ENCODE results near the gene PRKD3. TPM values are rescaled to one million over a fixed set of nuclear protein-coding genes. Genes with fewer than 3 reads are reported as not detected.

PRKD3 gene
- total RNA-seq, 1 donor from 2014 or later, result 21.6 TPM

DNA sequence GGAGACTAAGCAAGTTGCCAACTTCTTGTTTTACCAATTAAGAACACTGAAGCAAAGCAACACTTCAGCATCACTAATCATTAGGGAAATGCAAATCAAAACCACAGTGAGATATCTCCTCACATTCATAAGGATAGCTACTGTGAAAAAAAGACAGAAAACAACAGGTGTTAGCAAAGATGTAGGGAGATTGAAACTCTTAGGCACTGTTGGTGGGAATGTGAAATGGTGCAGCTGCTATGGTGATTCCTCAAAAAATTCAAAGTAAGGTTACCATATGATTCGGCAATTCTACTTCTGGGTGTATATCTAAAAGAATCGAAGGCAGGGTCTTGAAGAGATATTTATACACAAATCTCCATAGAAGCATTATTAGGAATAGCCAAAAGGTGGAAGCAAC, 8.6 kb upstream of the PRKD3 start:
- Histone ChIP-seq H3K36me3 (ENCODE audit: control insufficient read depth, insufficient read depth, low read length) (no peaks in the 10 kb centered on the region), H3K27me3 (ENCODE audit: control insufficient read depth, insufficient read depth, low read length) (no peaks in the 10 kb centered on the region), H3K4me3 (ENCODE audit: low read depth, low read length) (no peak overlapping the region)
- TF ChIP-seq, protein P1, sequence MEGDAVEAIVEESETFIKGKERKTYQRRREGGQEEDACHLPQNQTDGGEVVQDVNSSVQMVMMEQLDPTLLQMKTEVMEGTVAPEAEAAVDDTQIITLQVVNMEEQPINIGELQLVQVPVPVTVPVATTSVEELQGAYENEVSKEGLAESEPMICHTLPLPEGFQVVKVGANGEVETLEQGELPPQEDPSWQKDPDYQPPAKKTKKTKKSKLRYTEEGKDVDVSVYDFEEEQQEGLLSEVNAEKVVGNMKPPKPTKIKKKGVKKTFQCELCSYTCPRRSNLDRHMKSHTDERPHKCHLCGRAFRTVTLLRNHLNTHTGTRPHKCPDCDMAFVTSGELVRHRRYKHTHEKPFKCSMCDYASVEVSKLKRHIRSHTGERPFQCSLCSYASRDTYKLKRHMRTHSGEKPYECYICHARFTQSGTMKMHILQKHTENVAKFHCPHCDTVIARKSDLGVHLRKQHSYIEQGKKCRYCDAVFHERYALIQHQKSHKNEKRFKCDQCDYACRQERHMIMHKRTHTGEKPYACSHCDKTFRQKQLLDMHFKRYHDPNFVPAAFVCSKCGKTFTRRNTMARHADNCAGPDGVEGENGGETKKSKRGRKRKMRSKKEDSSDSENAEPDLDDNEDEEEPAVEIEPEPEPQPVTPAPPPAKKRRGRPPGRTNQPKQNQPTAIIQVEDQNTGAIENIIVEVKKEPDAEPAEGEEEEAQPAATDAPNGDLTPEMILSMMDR (IDR thresholded peaks at IDR 0.05; ENCODE audit: insufficient read depth, low read length, poor library complexity, severe bottlenecking), result no peak
- no peak for DNase-seq (ENCODE audit: low read depth)

DNA sequence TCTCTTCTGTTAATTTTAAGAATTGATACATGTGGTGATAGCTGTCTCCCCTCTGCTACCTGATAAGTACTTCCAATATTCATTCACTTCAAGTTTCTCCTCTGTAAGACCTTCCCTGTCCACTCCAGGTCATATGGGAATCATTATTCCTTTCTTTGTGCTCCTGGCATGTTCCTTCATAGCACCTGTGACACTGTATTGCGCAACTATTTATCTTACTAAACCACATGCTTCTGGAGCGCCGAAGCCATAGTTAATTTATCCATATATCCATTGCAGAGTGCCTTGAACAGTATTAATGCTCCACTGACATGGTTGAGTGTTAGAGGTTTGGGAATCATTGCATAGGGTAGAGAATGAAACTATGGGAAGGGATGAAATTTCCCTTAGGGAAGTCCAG, 7.9 kb upstream of the PRKD3 start:
- H3K4me3 ChIP-seq (ENCODE audit: low read depth, low read length), result no peak overlapping the region
- TF ChIP-seq, protein P1 (IDR thresholded peaks at IDR 0.05; ENCODE audit: insufficient read depth, low read length, poor library complexity, severe bottlenecking), result no peak
- no peaks in the 10 kb centered on the region for H3K27me3 ChIP-seq (ENCODE audit: control insufficient read depth, insufficient read depth, low read length)
- no peak for DNase-seq (ENCODE audit: low read depth)
- no peaks in the 10 kb centered on the region for H3K36me3 ChIP-seq (ENCODE audit: control insufficient read depth, insufficient read depth, low read length)

- no peaks in the 10 kb centered on the region for H3K36me3 ChIP-seq (ENCODE audit: control insufficient read depth, insufficient read depth, low read length)
- TF ChIP-seq, protein P1 (IDR thresholded peaks at IDR 0.05; ENCODE audit: insufficient read depth, low read length, poor library complexity, severe bottlenecking), result no peak
- H3K4me3 ChIP-seq (ENCODE audit: low read depth, low read length), result no peak overlapping the region
- H3K27me3 ChIP-seq (ENCODE audit: control insufficient read depth, insufficient read depth, low read length), result no peaks in the 10 kb centered on the region
- no peak for DNase-seq (ENCODE audit: low read depth)
Observed at GRCh38 chr2:37330681-37331080, 6.0 kb upstream of the PRKD3 start.

DNA sequence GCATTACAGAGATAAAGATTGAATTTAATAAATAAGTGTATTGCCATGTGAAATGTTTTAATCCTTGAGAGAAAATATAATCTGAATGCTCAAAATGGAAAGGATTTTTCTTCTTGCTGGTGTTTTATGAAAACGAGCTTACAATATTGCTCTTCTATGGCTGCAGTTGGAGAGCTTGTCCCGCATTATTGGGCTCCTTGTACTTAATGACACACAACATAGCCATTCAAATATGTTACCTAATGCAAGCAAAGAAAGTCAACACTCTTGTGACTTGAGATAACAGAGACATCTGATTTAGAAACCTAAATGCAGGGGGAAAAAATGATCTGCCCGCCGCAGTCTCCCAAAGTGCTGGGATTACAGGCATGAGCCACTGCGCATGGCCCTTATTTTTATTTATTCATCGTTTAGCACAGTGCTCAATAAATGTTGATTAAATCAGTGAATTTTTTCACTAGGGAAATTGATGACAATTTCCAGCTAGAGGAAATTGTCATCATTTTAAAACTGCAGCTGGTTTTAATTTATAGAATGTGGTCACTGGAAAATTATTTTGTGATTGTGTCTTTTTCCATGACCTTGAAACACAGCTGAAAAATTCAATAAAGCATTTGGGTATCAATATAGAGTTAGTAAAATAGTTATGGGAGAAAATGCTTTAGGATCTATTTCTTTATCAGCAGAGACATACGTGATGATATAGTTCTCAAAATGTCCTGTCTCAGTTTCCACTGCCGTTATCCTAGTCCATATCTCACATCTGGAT, 2.4 kb upstream of the PRKD3 start:
- Histone ChIP-seq H3K4me3 (ENCODE audit: low read depth, low read length) (no peak overlapping the region), H3K36me3 (ENCODE audit: control insufficient read depth, insufficient read depth, low read length) (no peaks in the 10 kb centered on the region), H3K27me3 (ENCODE audit: control insufficient read depth, insufficient read depth, low read length) (no peaks in the 10 kb centered on the region)
- TF ChIP-seq, protein P1 (IDR thresholded peaks at IDR 0.05; ENCODE audit: insufficient read depth, low read length, poor library complexity, severe bottlenecking), result no peak
- no peak for DNase-seq (ENCODE audit: low read depth)

- no peak for DNase-seq (ENCODE audit: low read depth)
- no peak overlapping the region for H3K4me3 ChIP-seq (ENCODE audit: low read depth, low read length)
- TF ChIP-seq, protein P1 (IDR thresholded peaks at IDR 0.05; ENCODE audit: insufficient read depth, low read length, poor library complexity, severe bottlenecking), result no peak
- H3K36me3 ChIP-seq (ENCODE audit: control insufficient read depth, insufficient read depth, low read length), result no peaks in the 10 kb centered on the region
- H3K27me3 ChIP-seq (ENCODE audit: control insufficient read depth, insufficient read depth, low read length), result no peaks in the 10 kb centered on the region
Observed at GRCh38 chr2:37326285-37326684, 1.7 kb upstream of the PRKD3 start.

GRCh38 chr2:37325625-37326071, 1.0 kb upstream of the PRKD3 start:
- Histone ChIP-seq H3K4me3 (ENCODE audit: low read depth, low read length) (peak overlapping the region; percentile 75), H3K36me3 (ENCODE audit: control insufficient read depth, insufficient read depth, low read length) (no peaks in the 10 kb centered on the region), H3K27me3 (ENCODE audit: control insufficient read depth, insufficient read depth, low read length) (no peaks in the 10 kb centered on the region)
- DNase-seq (ENCODE audit: low read depth), result no peak
- TF ChIP-seq, protein P1 (IDR thresholded peaks at IDR 0.05; ENCODE audit: insufficient read depth, low read length, poor library complexity, severe bottlenecking), result no peak
